GM12801 (cell line): ENCODE data around the gene AGBL3.

Experiments used
- TF ChIP-seq, protein P1 (sequence below): IDR thresholded peaks from one replicate; pipeline ENCODE4 v1.5.1; 2011; ENCODE audit warnings: control low read depth; ENCODE audit not compliant: insufficient read length; ENCODE audit errors: extremely low read depth

AGBL3 gene

DNA sequence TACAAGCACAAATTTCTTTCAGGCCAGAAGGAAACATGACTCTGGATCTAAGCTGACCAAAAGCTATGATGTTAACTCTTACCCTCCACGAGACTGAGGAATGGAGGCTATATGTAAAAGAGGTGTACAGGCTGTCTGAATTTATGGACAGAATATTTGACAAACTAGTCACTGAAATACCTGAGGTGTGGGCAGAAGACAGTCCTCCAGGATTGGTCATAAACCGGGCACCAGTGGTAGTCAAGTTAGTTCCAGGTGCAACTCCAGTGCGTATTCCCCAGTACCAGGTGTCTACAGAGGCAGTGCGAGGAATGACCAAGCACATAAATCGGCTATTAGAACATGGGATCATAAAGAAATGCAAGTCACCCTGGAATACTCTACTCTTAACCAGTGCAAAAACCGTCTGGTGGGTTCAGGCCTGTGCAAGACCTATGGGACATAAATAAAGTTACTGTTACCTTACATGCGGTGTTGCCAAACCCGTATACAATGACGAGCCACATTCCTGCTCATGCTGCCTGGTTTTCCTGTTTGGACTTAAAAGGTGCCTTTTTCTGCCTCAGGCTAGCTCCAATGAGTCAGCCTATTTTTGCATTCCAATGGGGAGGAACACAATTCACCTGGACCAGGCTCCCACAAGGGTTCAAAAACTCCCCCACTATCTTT lies 190.9 kb downstream of the AGBL3 start:
- TF ChIP-seq, protein P1, sequence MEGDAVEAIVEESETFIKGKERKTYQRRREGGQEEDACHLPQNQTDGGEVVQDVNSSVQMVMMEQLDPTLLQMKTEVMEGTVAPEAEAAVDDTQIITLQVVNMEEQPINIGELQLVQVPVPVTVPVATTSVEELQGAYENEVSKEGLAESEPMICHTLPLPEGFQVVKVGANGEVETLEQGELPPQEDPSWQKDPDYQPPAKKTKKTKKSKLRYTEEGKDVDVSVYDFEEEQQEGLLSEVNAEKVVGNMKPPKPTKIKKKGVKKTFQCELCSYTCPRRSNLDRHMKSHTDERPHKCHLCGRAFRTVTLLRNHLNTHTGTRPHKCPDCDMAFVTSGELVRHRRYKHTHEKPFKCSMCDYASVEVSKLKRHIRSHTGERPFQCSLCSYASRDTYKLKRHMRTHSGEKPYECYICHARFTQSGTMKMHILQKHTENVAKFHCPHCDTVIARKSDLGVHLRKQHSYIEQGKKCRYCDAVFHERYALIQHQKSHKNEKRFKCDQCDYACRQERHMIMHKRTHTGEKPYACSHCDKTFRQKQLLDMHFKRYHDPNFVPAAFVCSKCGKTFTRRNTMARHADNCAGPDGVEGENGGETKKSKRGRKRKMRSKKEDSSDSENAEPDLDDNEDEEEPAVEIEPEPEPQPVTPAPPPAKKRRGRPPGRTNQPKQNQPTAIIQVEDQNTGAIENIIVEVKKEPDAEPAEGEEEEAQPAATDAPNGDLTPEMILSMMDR: no peak

DNA sequence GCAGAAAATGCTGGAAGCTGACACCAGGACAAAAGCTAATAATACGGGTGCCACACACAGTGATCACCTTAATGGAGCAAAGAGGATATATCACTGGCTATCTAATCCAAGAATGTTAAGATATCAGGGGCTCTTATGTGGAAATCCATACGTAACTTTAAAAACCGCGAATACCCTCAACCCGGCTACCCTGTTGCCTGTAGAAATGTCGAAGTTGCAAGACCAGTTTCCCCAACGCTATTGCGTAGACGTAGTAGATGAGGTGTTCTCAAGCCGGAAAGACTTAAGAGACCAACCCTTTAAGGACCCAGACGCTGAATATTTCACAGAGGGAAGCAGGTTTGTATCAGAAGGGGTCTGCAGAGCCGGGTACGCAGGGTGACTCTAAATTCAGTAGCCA lies 192.1 kb downstream of the AGBL3 start:
- TF ChIP-seq, protein P1: no peak

DNA sequence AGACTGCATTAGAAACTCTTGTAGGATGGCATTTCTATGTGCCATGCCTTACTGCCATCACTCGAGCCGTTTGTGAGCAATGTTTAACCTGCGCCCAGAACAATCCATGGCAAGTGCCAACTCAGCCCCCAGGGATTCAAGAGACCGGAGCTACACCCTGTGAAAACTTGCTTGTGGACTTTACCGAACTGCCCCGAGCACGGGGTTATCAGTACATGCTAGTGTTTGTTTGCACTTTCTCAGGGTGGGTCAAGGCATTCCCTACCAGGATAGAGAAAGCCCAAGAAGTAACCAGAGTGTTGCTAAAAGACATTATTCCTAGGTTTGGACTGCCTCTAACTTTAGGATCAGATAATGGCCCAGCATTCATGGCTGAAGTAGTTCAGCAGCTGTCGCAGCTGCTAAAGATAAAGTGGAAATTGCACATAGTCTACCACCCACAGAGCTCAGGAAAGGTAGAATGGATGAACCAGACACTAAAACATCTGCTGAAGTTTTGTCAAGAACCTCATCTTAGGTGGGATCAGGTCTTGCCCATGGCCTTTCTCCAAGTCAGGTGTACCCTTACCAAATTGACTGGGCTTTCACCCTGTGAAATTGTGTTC lies 193.1 kb downstream of the AGBL3 start:
- TF ChIP-seq, protein P1: no peak

DNA sequence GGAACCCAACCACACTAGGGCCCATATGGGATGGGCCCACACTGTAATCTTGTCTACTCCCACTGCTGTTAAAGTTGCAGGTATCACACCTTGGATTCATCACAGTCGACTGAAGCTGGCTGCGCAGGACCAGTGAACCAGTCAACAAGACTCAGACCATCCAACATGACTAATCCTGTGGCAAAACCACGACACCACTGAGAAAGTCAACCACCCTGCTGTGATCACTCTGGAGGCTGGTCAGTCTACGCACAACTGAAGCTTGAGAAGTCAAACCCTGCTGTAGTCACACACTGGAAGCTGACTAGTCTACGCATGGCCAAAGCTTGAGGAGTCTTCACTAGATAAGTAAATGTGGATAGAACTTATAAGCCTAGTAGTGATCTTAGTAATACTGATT lies 193.8 kb downstream of the AGBL3 start:
- TF ChIP-seq, protein P1: no peak

DNA sequence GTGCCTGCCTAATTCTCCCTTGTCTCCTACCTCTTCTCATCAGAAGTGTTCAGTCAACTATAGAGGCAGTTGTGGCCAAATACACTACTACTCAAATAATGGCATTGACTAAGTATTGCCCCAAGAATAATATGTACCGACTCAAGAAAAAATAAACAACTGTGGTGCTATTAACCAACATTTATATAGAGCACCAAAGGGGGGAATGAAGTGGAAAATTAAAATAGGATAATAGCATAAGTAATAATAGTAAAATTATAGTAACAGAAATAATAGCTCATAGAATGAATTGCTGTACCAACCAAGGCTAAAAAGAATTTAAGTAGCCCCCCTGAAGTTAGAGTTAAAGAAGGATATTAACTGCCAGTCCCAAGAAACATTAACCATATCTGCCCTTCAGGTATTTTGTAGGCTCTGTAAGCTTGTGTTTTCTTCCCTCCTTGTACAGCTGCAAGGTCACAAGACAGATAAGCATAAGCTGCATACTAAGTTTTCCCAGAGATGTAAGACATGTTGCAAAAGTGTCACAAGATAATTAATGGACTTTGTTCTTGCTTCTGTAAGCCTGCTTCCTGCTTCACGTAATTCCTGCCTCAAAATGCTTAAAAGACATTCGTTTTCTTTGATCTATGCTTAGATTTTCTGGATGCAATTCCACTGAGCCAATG lies 195.1 kb downstream of the AGBL3 start:
- TF ChIP-seq, protein P1: no peak

DNA sequence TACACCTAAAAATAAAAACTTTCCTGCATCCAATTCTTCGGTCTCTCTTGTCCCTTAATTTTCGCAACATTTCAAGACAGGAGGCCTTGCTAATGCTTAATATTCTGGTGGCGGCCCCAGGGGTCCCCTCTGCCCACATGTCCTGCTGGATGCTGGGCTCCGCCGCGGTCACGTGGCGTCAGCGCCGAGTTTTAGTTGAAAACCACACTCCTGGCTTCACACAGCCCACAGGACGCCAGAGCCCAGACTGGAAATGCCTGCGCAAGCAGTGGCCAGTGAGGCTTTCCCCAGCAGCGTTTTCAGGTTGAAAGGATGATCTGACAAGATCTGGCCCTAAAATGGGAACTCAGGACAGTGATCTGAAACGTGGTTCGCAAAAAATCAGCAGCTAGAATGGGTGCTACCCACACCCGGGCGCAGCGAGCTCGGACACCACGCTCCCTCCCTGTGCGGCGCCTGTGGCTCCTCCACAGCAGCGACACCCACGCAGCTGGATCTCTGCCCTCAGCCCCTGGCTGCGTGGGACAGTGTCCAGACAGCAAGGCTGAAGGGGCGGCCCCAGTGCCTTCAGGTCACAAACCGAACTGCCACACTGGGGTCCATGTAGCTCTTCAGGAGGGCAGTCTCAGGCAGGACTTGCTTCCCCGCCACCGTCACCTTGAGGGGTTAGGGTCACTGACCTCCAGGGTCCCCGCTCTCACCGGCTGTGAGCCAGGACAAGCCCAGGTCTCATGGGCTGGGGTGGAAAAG lies 195.8 kb downstream of the AGBL3 start:
- TF ChIP-seq, protein P1: no peak

DNA sequence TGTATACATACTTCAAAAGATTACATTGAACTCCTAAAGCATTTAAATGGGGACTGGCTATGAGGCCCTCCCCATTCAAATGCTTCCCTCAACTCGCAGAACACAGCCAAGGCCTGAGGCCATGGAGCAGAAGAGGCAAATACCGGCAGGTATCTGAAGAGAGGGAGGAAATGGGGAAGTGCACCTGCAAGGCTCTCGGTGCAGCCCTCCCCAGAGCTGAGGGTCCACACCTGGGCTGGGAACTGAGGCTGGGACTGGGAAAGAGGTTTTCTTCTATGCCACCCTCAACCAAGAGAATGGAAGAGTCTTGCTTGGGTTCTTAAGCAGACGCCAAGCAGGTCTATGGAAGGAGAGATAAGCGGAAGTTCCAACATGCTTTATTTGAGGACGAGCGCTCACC lies 197.2 kb downstream of the AGBL3 start:
- TF ChIP-seq, protein P1: no peak
